ENCODE measurements around the gene CCDC188.

DNA sequence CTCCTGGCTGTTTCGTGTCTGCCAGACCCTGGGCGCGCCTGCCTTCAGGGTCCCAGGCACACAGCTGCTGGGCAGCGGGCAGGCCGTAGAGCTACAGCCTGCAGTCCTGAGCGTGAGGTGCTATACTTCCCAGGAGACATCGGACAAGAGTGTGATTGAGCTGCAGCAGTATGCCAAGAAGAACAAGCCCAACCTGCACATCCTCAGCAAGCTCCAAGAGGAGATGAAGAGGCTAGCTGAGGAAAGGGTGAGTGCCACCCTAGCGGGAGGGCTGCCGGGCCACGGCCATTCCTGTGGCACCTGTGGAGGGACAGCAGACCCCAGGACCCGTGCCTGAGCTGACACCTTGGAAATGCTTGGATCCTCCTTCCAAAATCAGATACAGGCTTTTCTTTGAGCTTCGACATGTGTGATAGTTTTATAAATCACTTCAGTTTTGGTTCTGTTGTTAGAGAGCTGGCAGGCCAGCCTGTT, 42.1 kb downstream of the CCDC188 start:
- TF ChIP-seq, protein P1, sequence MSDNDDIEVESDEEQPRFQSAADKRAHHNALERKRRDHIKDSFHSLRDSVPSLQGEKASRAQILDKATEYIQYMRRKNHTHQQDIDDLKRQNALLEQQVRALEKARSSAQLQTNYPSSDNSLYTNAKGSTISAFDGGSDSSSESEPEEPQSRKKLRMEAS (IDR thresholded peaks at IDR 0.05): no peak
- no peak for TF ChIP-seq RXRA (IDR thresholded peaks at IDR 0.05)

All from liver (tissue), 2 donors.